Heart right ventricle (tissue), 16 donors: ENCODE results near the gene LARGE1. TPM values are rescaled to one million over a fixed set of nuclear protein-coding genes. Genes with fewer than 3 reads are reported as not detected.

ENCODE experiments used
- ATAC-seq, 8 donors: fragments of 200-7000 bp; cut with Tn5 transposase; one replicate each; pipeline ENCODE4 v1.9.1; 2020; ENCODE audit warnings: mild to moderate bottlenecking in 8 of 8, moderate library complexity in 8 of 8, moderate number of reproducible peaks in 1 of 8
- DNase-seq, 2 donors: peaks; one replicate each; pipeline ENCODE4 v3.0.0-alpha.2; 2020
- H3K27ac ChIP-seq, 10 donors: fragments of 200-600 bp; sonication (generic) in 2 of 10; one replicate each; pipeline versions ENCODE4 v1.5.0 to v1.8.0; 2020 to 2022; ENCODE audit warnings: mild to moderate bottlenecking in 3 of 10
- H3K27me3 ChIP-seq, 7 donors: fragments of 200-600 bp; one replicate each; pipeline ENCODE4 v1.8.0; 2021 to 2022; ENCODE audit warnings: mild to moderate bottlenecking in 2 of 7
- H3K36me3 ChIP-seq, 9 donors: fragments of 200-600 bp; sonication (generic) in 1 of 9; one replicate each; pipeline versions ENCODE4 v1.5.0 to v1.8.0; 2020 to 2022; ENCODE audit warnings: mild to moderate bottlenecking in 2 of 9
- H3K4me1 ChIP-seq, 9 donors: fragments of 200-600 bp; sonication (generic) in 1 of 9; one replicate each; pipeline versions ENCODE4 v1.5.0 to v1.8.0; 2020 to 2022; ENCODE audit warnings: mild to moderate bottlenecking in 4 of 9
- H3K4me3 ChIP-seq, 10 donors: fragments of 200-600 bp; sonication (generic) in 2 of 10; one replicate each; pipeline versions ENCODE4 v1.5.0 to v1.8.0; 2020 to 2022; ENCODE audit warnings: mild to moderate bottlenecking in 7 of 10, moderate library complexity in 2 of 10
- H3K9me3 ChIP-seq, 11 donors: fragments of 200-600 bp in 10 of 11; sonication (generic) in 2 of 11; one replicate each; pipeline versions ENCODE4 v1.5.0 to v1.8.0; 2013 to 2022; ENCODE audit warnings: mild to moderate bottlenecking in 2 of 11, control low read depth in 1 of 11, moderate library complexity in 1 of 11
- WGBS, 2 donors: extraction: QIAGEN DNeasy Blood & Tissue Kit; methylation state at CpG; one replicate each; pipeline ENCODE4 v1.1.7; 2013; ENCODE audit warnings: inconsistent platforms in 1 of 2; 5-methylcytosine and 5-hydroxymethylcytosine counted together
- intact Hi-C, 10 donors: fragments of 100-400 bp; cut with DNase I; formaldehyde crosslinking; loops; one replicate each; pipeline versions ENCODE4 v1.11.1 to v1.14.2; 2022
- polyA plus RNA-seq, 2 donors: library from polyadenylated mRNA; stranded (reverse); fragments of 200-250 nt; gene quantifications; one replicate each; pipeline ENCODE4 v1.2.3, GENCODE V29; 2013
- total RNA-seq, 10 donors: library from RNA; stranded (reverse); fragmentation: NEBNext Ultra II Directional in 3 of 10; extraction: Animal tissue kit (Norgen Biotek cat#: 25700) in 3 of 10; gene quantifications; one replicate each; pipeline versions ENCODE4 v1.2.1 to v1.2.4, GENCODE V29; 2021 to 2023
- TF ChIP-seq, protein P1 (sequence below), 9 donors: fragments of 200-600 bp; sonication (generic) in 2 of 9; IDR thresholded peaks; one replicate each; pipeline versions ENCODE4 v1.5.0 to v1.8.0; 2021 to 2022; ENCODE audit warnings: antibody characterized with exemption in 9 of 9, mild to moderate bottlenecking in 5 of 9, moderate library complexity in 1 of 9
- donor health status: Arrhythmogenic right ventricular cardiomyopathy.
- donor health status: ischemic (EF 13 %, LVEDD 7.1; RV severe dilation, severe dysfunction).
- donor health status: healthy with polysubstance abuse.
- donor health status: DM: no; HTN: yes; CAD: no.
- donor health status: DM: no; HTN: no; CAD: no.
- donor health status: ischemic (EF 25% LVEDD 6.9; RV normal size, moderate dysfunction).
- donor health status: ischemic (EF 25% LVEDD 5.7; RV mildly dilated, moderate dysfunction).
- donor health status: healthy.
- donor health status: DM: yes; HTN: yes; CAD: no.
- donor health status: Ischemic cardiomyopathy.
- donor health status: ischemic (EF 35%, LVEDD 5.7; RV mildly dilated, moderate dysfunction).
- donor health status: nonischemic (EF 11% LVEDD 7.7; RV severe dilation, severe dysfunction).
- donor health status: DM: yes; HTN: yes; CAD: no.
- donor health status: PGD.
- donor health status: ischemic (EF 29% LVEDD 5.4; RV normal size, mild dysfunction).
- donor health status: nonischemic (EF 23%, LVEDD 6.1; RV moderate dilation, normal function).

Gene LARGE1
- total and polyA plus RNA-seq, 12 donors: 33.7 to 184 (median 144) TPM

DNA sequence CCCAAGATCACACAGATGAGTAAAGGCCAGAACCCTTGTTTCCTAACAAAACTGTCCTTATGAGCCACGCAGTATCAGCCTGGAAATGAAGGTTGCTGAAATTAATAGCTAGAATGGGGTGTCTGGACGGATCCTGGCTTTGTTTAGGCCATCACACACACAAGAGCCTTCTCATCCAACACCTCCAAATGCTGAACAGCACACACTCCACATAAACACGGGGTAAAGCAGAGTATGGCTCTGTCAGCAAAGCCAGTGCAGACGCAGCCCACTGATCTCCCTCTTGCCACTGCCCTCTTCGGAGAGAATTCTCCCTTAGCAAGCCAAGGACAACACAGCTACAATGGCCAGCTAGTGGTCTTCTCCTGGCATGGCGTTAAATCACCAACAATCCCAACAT lies 469.5 kb downstream of the LARGE1 start:
- Histone ChIP-seq H3K36me3 (no peaks in the 10 kb centered on the region), H3K4me3 (no peak overlapping the region), H3K9me3 (no peaks in the 10 kb centered on the region), H3K27me3 (no peaks in the 10 kb centered on the region), H3K4me1 (peaks cover 0 to 22% (median 0%) of the 10 kb centered on the region in 9 donors), H3K27ac (no peak overlapping the region)
- no peak for DNase-seq
- 54 to 64% methylated on average over 6 of the region's 6 CpGs for WGBS, 2 donors
- intact Hi-C loops: no loop called here
- peak in 1 of 8 donors; percentile 34 for ATAC-seq
- TF ChIP-seq, protein P1, sequence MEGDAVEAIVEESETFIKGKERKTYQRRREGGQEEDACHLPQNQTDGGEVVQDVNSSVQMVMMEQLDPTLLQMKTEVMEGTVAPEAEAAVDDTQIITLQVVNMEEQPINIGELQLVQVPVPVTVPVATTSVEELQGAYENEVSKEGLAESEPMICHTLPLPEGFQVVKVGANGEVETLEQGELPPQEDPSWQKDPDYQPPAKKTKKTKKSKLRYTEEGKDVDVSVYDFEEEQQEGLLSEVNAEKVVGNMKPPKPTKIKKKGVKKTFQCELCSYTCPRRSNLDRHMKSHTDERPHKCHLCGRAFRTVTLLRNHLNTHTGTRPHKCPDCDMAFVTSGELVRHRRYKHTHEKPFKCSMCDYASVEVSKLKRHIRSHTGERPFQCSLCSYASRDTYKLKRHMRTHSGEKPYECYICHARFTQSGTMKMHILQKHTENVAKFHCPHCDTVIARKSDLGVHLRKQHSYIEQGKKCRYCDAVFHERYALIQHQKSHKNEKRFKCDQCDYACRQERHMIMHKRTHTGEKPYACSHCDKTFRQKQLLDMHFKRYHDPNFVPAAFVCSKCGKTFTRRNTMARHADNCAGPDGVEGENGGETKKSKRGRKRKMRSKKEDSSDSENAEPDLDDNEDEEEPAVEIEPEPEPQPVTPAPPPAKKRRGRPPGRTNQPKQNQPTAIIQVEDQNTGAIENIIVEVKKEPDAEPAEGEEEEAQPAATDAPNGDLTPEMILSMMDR (IDR thresholded peaks at IDR 0.05): no peak

DNA sequence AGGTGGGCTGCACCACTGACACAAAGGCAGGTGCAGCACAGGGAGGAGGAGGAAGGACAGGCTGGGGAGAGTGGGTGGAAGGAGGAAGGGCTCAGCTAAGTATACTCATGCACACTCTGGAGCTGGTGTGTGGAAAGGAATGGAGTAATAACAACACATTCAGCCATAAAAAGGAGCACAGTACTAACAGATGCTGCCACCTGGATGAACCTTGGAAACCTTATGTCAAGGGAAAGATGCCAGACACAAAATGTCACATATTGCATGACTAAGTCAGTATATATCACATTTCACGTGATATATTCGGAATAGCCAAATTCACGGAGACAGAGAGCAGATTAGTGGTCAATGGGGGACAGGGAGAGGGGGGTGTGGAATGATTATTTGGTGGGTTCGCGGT lies 472.5 kb downstream of the LARGE1 start:
- Histone ChIP-seq H3K4me3 (no peak overlapping the region), H3K9me3 (no peaks in the 10 kb centered on the region), H3K4me1 (peaks cover 0 to 23% (median 7%) of the 10 kb centered on the region in 9 donors), H3K27ac (no peak overlapping the region), H3K36me3 (no peaks in the 10 kb centered on the region), H3K27me3 (no peaks in the 10 kb centered on the region)
- intact Hi-C loops: loop anchor here in 1 of 10 donors (10.0 kb wide), 1 partner anchor 57 kb away; no protein-coding TSS in a partner anchor
- 84 to 92% methylated on average over 5 of the region's 5 CpGs for WGBS, 2 donors
- DNase-seq (no peak), ATAC-seq (no peak)
- TF ChIP-seq, protein P1 (IDR thresholded peaks at IDR 0.05): no peak

DNA sequence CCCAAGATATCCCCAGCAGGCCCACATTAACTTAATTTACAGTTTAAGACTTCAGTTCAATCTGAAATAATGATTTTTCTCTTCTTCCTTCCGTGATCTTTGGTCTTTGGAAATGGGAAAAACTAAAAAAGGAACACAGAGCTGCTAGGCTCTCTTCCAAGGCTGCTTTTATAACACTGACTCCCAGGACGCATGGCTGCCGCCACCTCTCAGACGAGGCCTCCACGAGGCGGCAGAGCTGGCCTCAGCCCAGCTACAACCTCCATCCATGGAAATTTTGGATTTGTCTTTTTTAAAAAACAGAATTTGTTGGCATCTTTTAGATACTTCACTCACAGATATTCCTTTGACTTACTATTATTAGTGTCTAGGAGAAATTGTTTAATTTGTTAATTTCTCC lies 476.6 kb downstream of the LARGE1 start:
- DNase-seq (no peak), ATAC-seq (peak in 4 of 8 donors; percentile 44 to 74 (median 58))
- no peaks in the 10 kb centered on the region for H3K27me3 ChIP-seq
- no peak overlapping the region for H3K4me3 ChIP-seq
- no peak overlapping the region for H3K27ac ChIP-seq
- intact Hi-C loops: loop anchor here in 1 of 10 donors (10.0 kb wide), 1 partner anchor 61 kb away; no protein-coding TSS in a partner anchor
- peaks cover 0 to 22% (median 10%) of the 10 kb centered on the region in 9 donors for H3K4me1 ChIP-seq
- WGBS, 2 donors: 37 to 49% methylated on average over 6 of the region's 6 CpGs
- H3K36me3 ChIP-seq: no peaks in the 10 kb centered on the region
- H3K9me3 ChIP-seq: no peaks in the 10 kb centered on the region
- TF ChIP-seq, protein P1 (IDR thresholded peaks at IDR 0.05): peak in 2 of 9 donors; percentile 14 to 18

DNA sequence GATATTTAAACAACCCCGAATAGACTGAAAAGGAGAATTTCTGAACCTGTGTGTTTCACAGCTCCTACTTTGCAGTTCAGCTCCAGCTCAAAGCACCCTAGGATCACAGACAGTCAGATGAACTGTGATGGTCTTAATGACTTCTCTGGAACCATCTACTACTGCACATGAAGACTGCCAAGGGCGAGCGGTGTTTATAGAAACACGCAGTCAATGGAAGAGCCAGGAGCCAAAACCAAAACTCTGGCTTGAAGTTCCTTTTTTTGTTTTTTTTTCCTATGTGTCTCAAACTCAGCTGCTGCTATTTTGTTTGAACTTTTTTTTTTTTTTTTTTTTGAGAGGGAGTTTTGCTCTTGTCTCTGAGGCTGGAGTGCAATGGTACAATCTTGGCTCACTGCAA lies 479.5 kb downstream of the LARGE1 start:
- H3K4me3 ChIP-seq: no peak overlapping the region
- H3K36me3 ChIP-seq: no peaks in the 10 kb centered on the region
- intact Hi-C loops: loop anchor here in 1 of 10 donors (10.0 kb wide), 1 partner anchor 64 kb away; no protein-coding TSS in a partner anchor
- no peak overlapping the region for H3K27ac ChIP-seq
- DNase-seq: no peak
- H3K9me3 ChIP-seq: no peaks in the 10 kb centered on the region
- WGBS, 2 donors: 70 to 71% methylated on average over 4 of the region's 4 CpGs
- H3K27me3 ChIP-seq: no peaks in the 10 kb centered on the region
- ATAC-seq: peak in 1 of 8 donors; percentile 26
- TF ChIP-seq, protein P1 (IDR thresholded peaks at IDR 0.05): no peak
- H3K4me1 ChIP-seq: peaks cover 0 to 22% (median 13%) of the 10 kb centered on the region in 9 donors
